Measurements from ENCODE around the gene TRPM1.

The TRPM1 gene

GRCh38 chr15:31019986-31020385 lies 81.5 kb downstream of the TRPM1 start:
- TF ChIP-seq CTCF (IDR thresholded peaks at IDR 0.05; ENCODE audit: low read depth, low read length), result no peak
- DNase-seq (ENCODE audit: extremely low read depth, low read depth), result no peak

DNA sequence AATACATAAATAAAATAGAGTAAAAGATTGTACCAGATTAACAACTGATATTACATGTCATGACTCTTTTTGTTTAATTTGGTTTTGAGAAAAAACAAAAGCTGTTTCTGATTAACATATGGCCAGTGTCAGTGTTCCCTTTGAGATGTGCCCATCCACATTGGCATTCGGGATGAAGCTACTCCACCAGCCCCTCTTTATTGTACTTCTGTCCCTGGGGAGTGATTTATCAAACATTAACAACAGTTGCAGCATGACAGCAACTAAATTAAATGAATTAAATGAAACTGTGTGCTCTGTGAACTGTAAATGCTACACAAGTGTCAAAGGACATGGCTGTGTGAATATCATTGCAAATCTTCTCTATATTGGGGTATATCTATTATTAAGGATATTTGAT lies 84.2 kb downstream of the TRPM1 start:
- TF ChIP-seq CTCF (IDR thresholded peaks at IDR 0.05; ENCODE audit: low read depth, low read length), result no peak

GRCh38 chr15:31016446-31016915 lies 85.0 kb downstream of the TRPM1 start:
- no peak for TF ChIP-seq CTCF (IDR thresholded peaks at IDR 0.05; ENCODE audit: low read depth, low read length)
- DNase-seq (ENCODE audit: extremely low read depth, low read depth), result no peak

More for the DNA sequence above, 84.2 kb downstream of the TRPM1 start:
- DNase-seq (ENCODE audit: extremely low read depth, low read depth), result no peak

DNA sequence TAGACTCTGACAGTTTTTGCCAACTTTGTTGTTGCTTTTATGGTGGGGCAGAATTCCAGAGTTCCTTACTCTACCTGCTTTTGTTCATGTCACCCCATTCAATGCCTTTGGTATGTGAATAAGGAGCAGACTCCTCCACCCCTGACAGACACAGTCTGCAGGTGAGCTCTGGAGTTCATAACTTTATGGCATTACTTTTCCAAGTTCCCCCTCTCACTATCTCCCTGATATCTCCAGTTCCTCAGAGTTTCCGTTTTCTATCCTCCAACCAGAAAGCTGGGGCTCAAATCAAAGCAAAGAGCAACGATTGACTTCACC lies 87.0 kb downstream of the TRPM1 start:
- no peak for DNase-seq (ENCODE audit: extremely low read depth, low read depth)
- no peak for TF ChIP-seq CTCF (IDR thresholded peaks at IDR 0.05; ENCODE audit: low read depth, low read length)

- no peak for DNase-seq (ENCODE audit: extremely low read depth, low read depth)
- TF ChIP-seq CTCF (IDR thresholded peaks at IDR 0.05; ENCODE audit: low read depth, low read length), result no peak
These were observed 87.5 kb downstream of the TRPM1 start for GRCh38 chr15:31013863-31014607.

DNA sequence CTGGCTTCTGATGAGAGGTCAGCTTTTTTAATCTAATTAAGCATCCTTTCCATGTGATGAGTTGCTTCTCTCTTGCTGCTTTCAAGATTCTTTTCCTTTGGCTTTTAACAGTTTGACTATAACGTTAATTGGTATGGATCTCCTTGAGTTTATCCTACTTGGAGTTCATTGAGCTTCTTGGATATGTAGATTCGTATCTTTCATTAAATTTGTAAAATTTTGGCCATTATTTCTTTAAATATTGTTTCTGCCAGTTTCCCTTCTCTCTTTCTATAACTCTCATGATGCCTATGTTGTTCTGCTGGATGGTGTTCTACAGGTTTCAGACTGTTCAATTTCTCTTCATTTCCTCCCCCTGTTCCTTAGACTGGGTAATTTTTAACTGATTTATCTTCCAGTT lies 89.1 kb downstream of the TRPM1 start:
- DNase-seq (ENCODE audit: extremely low read depth, low read depth), result no peak
- no peak for TF ChIP-seq CTCF (IDR thresholded peaks at IDR 0.05; ENCODE audit: low read depth, low read length)

- DNase-seq (ENCODE audit: extremely low read depth, low read depth), result no peak
- no peak for TF ChIP-seq CTCF (IDR thresholded peaks at IDR 0.05; ENCODE audit: low read depth, low read length)
These were observed 91.5 kb downstream of the TRPM1 start for GRCh38 chr15:31010036-31010435.

All from AG09319 (cell line).